GM23338 (cell line): Measurements from ENCODE around the gene ERC1. TPM values are rescaled to one million over a fixed set of nuclear protein-coding genes. Genes with fewer than 3 reads are reported as not detected.

ENCODE experiments used
- ATAC-seq: fragments of 200-7000 bp; cut with Tn5 transposase; 3 replicates; pipeline ENCODE4 v1.9.1; 2020
- DNase-seq: peaks from one replicate; pipeline ENCODE4 v3.0.0-alpha.2; 2015; ENCODE audit warnings: low spot score
- H2AFZ ChIP-seq: fragments of 200-600 bp; sonication (generic); 2 replicates; pipeline ENCODE4 v1.8.0; 2016; ENCODE audit warnings: antibody characterized with exemption, mild to moderate bottlenecking, moderate library complexity
- H3F3A ChIP-seq: fragments of 200-600 bp; sonication (generic); replicated peaks from 2 replicates; pipeline ENCODE4 v1.8.0; 2017; ENCODE audit warnings: antibody characterized with exemption, mixed run types, low read depth
- H3K27ac ChIP-seq: fragments of 200-600 bp; sonication (generic); 2 replicates; pipeline ENCODE4 v1.6.1; 2016; ENCODE audit warnings: low read depth
- H3K27me3 ChIP-seq: fragments of 200-600 bp; sonication (generic); 2 replicates; pipeline ENCODE4 v1.8.0; 2016; ENCODE audit warnings: mild to moderate bottlenecking, mixed run types, moderate library complexity; ENCODE audit not compliant: insufficient read depth
- H3K36me3 ChIP-seq: fragments of 200-600 bp; sonication (generic); 2 replicates; pipeline ENCODE4 v1.8.0; 2016; ENCODE audit warnings: mild to moderate bottlenecking; ENCODE audit not compliant: insufficient read depth
- H3K4me1 ChIP-seq: fragments of 200-600 bp; sonication (generic); 2 replicates; pipeline ENCODE4 v1.8.0; 2016; ENCODE audit warnings: mild to moderate bottlenecking, moderate library complexity; ENCODE audit not compliant: insufficient read depth
- H3K4me2 ChIP-seq: fragments of 200-600 bp; sonication (generic); 2 replicates; pipeline ENCODE4 v1.7.1; 2017; ENCODE audit warnings: mixed run types
- H3K4me3 ChIP-seq: fragments of 200-600 bp; sonication (generic); 2 replicates; pipeline ENCODE4 v1.6.1; 2016; ENCODE audit warnings: mixed run types
- H3K79me2 ChIP-seq: fragments of 200-600 bp; sonication (generic); replicated peaks from 2 replicates; pipeline ENCODE4 v1.8.0; 2017; ENCODE audit warnings: mild to moderate bottlenecking; ENCODE audit not compliant: insufficient read depth
- H3K9me2 ChIP-seq: fragments of 200-600 bp; sonication (generic); 2 replicates; pipeline ENCODE4 v1.8.0; 2017; ENCODE audit not compliant: insufficient read depth
- H4K20me1 ChIP-seq: fragments of 200-600 bp; sonication (generic); replicated peaks from 2 replicates; pipeline ENCODE4 v1.8.0; 2017; ENCODE audit warnings: mild to moderate bottlenecking; ENCODE audit not compliant: insufficient read depth
- H3K27ac Mint-ChIP-seq: 2 replicates; pipeline ENCODE4 v1.8.0; 2020; ENCODE audit warnings: inconsistent platforms, mild to moderate bottlenecking, moderate library complexity, mixed read lengths
- H3K27me3 Mint-ChIP-seq: 3 replicates; pipeline ENCODE4 v1.8.0; 2022; ENCODE audit warnings: low read depth, mild to moderate bottlenecking, moderate library complexity, mixed read lengths, inconsistent platforms; ENCODE audit not compliant: insufficient read depth, poor library complexity
- H3K36me3 Mint-ChIP-seq: 3 replicates; pipeline ENCODE4 v1.8.0; 2021; ENCODE audit warnings: low read depth, mild to moderate bottlenecking, inconsistent platforms, moderate library complexity, mixed read lengths
- H3K4me1 Mint-ChIP-seq: 3 replicates; pipeline ENCODE4 v1.8.0; 2020; ENCODE audit warnings: mild to moderate bottlenecking, inconsistent platforms, mixed read lengths
- H3K4me3 Mint-ChIP-seq: 3 replicates; pipeline ENCODE4 v1.8.0; 2021; ENCODE audit warnings: moderate library complexity, mild to moderate bottlenecking, inconsistent platforms, mixed read lengths
- H3K9me3 Mint-ChIP-seq: 3 replicates; pipeline ENCODE4 v1.8.0; 2020; ENCODE audit warnings: moderate library complexity, mild to moderate bottlenecking, inconsistent platforms, mixed read lengths
- CREB1 ChIP-seq: fragments of 250-450 bp; sonication (Bioruptor Pico); IDR thresholded peaks from 2 replicates; pipeline ENCODE4 v1.5.0; 2020; ENCODE audit warnings: low read depth, mild to moderate bottlenecking, moderate library complexity
- EZH2 ChIP-seq: fragments of 200-600 bp; sonication (generic); IDR thresholded peaks from one replicate; pipeline ENCODE4 v1.8.0; 2017; ENCODE audit warnings: antibody characterized with exemption, mild to moderate bottlenecking, low read depth; ENCODE audit not compliant: unreplicated experiment
- EZH2phosphoT487 ChIP-seq: fragments of 200-600 bp; sonication (generic); IDR thresholded peaks from one replicate; pipeline ENCODE4 v1.8.1; 2018; ENCODE audit warnings: antibody characterized with exemption; ENCODE audit not compliant: unreplicated experiment
- JUNB ChIP-seq: IDR thresholded peaks from one replicate; pipeline ENCODE4 v1.6.1; 2016; ENCODE audit warnings: antibody characterized with exemption; ENCODE audit not compliant: unreplicated experiment
- NANOG ChIP-seq: IDR thresholded peaks from 2 replicates; pipeline ENCODE4 v1.6.1; 2016; ENCODE audit warnings: antibody characterized with exemption, borderline replicate concordance
- POLR2AphosphoS5 ChIP-seq: IDR thresholded peaks from 2 replicates; pipeline ENCODE4 v1.6.1; 2016; ENCODE audit warnings: antibody characterized with exemption, low read depth
- STAT1 ChIP-seq: IDR thresholded peaks from one replicate; pipeline ENCODE4 v1.6.1; 2016; ENCODE audit warnings: antibody characterized with exemption; ENCODE audit not compliant: unreplicated experiment
- ZNF114 ChIP-seq: fragments of 250-450 bp; sonication (Bioruptor Pico); IDR thresholded peaks from 2 replicates; pipeline ENCODE4 v1.5.0; 2020; ENCODE audit warnings: mild to moderate bottlenecking, moderate library complexity
- ZNF331 ChIP-seq: fragments of 250-450 bp; sonication (Bioruptor Pico); IDR thresholded peaks from 2 replicates; pipeline ENCODE4 v1.5.0; 2020; ENCODE audit warnings: low read depth, mild to moderate bottlenecking, moderate library complexity
- polyA plus RNA-seq: library from polyadenylated mRNA; unstranded; fragments of >200 nt; fragmentation: Nextera tagmentation; extraction: Ambion mirVana; gene quantifications from 2 replicates; pipeline ENCODE4 v1.2.1, GENCODE V29; 2016
- total RNA-seq: library from RNA; depleted of rRNA; stranded (reverse); fragments of >200 nt; shearing (Covaris generic); gene quantifications from 2 replicates; pipeline ENCODE4 v1.2.3, GENCODE V29; 2014
- TF ChIP-seq, protein P1 (sequence below): fragments of 250-450 bp; sonication (Bioruptor Pico); IDR thresholded peaks from 2 replicates; pipeline ENCODE4 v1.5.0; 2020; ENCODE audit warnings: mild to moderate bottlenecking, moderate library complexity
- TF ChIP-seq, protein P2 (sequence below): IDR thresholded peaks from 2 replicates; pipeline ENCODE4 v1.6.1; 2016; ENCODE audit warnings: antibody characterized with exemption
- TF ChIP-seq, protein P3 (sequence below): IDR thresholded peaks from one replicate; pipeline ENCODE4 v1.6.1; 2018; ENCODE audit warnings: antibody characterized with exemption; ENCODE audit not compliant: unreplicated experiment
- TF ChIP-seq, protein P4 (sequence below), 2 experiments: fragments of 200-600 bp in 1 of 2; sonication (generic) in 1 of 2; conservative IDR thresholded peaks; 2 replicates each; pipeline versions ENCODE4 v1.5.1 to v1.6.1; 2016 to 2017; ENCODE audit warnings: antibody characterized with exemption in 2 of 2, low read depth in 2 of 2, mild to moderate bottlenecking in 2 of 2, moderate library complexity in 1 of 2

Gene ERC1
- total and polyA plus RNA-seq, 2 experiments from 2014 or later = 28.1 to 35.3 TPM

DNA sequence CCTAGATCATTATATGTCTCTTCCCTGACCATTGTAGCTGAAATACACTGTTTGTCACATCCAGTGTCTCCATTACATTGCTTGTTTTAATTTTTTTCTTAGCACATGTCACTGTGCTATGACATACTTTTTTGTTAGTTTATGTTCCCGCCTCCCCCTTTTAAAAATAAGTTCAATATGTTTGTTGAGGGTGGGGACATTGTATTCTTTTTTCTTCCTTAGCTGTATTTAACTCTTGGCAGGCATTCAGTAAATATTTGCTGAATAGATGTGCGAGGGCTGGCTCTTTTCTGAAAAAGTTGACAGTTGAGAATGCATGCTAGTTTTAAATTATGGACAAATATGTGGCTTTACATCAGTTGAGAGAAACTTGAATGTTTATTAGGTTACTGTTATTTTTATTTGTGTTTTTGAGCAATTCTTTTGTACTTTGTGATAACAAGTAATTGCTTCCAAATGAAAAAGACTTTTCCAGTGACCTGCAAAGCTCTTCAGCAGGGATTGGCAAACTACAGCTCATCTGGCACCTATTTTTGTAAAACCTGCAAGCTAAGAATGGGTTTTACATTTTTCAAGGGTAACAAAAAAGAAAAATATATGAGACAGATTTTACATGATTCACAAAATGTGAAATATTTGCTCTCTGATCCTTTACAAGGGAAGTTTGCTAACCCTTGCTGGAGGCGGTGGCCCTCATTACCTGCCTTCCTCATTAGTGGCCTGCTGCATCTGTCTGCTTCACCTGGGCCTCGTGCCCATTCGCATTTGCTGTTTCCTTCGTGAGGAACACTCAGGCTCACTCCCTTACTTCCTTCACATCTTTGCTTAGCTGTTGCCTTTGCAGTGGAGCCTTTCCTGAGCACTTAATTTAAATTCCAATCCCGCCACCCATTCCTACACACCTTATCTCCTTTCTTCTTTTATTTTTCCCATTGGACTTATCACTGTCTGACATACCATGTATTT lies 229.4 kb downstream of the ERC1 start:
- H3K27ac Mint-ChIP-seq = no peak overlapping the region
- ATAC-seq = peak; percentile 71

More for the DNA sequence above, 229.4 kb downstream of the ERC1 start:
- Histone ChIP-seq H3K36me3 (no peaks in the 10 kb centered on the region), H3F3A (no peaks in the 10 kb centered on the region), H2AFZ (no peak overlapping the region), H3K79me2 (no peaks in the 10 kb centered on the region), H3K4me3 (no peak overlapping the region), H3K27ac (0 out of 2 replicates have a peak overlapping the region, but pooled peaks have one; percentile 17), H3K9me2 (no peaks in the 10 kb centered on the region), H3K4me2 (no peak overlapping the region), H3K27me3 (no peaks in the 10 kb centered on the region), H4K20me1 (no peaks in the 10 kb centered on the region), H3K4me1 (peaks cover 12% of the 10 kb centered on the region; the same call in 1 of the 2 replicates)
- TF ChIP-seq, protein P1, sequence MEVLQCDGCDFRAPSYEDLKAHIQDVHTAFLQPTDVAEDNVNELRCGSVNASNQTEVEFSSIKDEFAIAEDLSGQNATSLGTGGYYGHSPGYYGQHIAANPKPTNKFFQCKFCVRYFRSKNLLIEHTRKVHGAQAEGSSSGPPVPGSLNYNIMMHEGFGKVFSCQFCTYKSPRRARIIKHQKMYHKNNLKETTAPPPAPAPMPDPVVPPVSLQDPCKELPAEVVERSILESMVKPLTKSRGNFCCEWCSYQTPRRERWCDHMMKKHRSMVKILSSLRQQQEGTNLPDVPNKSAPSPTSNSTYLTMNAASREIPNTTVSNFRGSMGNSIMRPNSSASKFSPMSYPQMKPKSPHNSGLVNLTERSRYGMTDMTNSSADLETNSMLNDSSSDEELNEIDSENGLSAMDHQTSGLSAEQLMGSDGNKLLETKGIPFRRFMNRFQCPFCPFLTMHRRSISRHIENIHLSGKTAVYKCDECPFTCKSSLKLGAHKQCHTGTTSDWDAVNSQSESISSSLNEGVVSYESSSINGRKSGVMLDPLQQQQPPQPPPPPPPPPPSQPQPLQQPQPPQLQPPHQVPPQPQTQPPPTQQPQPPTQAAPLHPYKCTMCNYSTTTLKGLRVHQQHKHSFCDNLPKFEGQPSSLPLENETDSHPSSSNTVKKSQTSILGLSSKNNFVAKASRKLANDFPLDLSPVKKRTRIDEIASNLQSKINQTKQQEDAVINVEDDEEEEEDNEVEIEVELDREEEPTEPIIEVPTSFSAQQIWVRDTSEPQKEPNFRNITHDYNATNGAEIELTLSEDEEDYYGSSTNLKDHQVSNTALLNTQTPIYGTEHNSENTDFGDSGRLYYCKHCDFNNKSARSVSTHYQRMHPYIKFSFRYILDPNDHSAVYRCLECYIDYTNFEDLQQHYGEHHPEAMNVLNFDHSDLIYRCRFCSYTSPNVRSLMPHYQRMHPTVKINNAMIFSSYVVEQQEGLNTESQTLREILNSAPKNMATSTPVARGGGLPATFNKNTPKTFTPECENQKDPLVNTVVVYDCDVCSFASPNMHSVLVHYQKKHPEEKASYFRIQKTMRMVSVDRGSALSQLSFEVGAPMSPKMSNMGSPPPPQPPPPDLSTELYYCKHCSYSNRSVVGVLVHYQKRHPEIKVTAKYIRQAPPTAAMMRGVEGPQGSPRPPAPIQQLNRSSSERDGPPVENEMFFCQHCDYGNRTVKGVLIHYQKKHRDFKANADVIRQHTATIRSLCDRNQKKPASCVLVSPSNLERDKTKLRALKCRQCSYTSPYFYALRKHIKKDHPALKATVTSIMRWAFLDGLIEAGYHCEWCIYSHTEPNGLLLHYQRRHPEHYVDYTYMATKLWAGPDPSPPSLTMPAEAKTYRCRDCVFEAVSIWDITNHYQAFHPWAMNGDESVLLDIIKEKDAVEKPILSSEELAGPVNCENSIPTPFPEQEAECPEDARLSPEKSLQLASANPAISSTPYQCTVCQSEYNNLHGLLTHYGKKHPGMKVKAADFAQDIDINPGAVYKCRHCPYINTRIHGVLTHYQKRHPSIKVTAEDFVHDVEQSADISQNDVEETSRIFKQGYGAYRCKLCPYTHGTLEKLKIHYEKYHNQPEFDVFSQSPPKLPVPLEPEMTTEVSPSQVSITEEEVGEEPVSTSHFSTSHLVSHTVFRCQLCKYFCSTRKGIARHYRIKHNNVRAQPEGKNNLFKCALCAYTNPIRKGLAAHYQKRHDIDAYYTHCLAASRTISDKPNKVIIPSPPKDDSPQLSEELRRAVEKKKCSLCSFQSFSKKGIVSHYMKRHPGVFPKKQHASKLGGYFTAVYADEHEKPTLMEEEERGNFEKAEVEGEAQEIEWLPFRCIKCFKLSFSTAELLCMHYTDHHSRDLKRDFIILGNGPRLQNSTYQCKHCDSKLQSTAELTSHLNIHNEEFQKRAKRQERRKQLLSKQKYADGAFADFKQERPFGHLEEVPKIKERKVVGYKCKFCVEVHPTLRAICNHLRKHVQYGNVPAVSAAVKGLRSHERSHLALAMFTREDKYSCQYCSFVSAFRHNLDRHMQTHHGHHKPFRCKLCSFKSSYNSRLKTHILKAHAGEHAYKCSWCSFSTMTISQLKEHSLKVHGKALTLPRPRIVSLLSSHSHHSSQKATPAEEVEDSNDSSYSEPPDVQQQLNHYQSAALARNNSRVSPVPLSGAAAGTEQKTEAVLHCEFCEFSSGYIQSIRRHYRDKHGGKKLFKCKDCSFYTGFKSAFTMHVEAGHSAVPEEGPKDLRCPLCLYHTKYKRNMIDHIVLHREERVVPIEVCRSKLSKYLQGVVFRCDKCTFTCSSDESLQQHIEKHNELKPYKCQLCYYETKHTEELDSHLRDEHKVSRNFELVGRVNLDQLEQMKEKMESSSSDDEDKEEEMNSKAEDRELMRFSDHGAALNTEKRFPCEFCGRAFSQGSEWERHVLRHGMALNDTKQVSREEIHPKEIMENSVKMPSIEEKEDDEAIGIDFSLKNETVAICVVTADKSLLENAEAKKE (CRISPR knock-in tag) = no peak
- TF ChIP-seq, protein P2, sequence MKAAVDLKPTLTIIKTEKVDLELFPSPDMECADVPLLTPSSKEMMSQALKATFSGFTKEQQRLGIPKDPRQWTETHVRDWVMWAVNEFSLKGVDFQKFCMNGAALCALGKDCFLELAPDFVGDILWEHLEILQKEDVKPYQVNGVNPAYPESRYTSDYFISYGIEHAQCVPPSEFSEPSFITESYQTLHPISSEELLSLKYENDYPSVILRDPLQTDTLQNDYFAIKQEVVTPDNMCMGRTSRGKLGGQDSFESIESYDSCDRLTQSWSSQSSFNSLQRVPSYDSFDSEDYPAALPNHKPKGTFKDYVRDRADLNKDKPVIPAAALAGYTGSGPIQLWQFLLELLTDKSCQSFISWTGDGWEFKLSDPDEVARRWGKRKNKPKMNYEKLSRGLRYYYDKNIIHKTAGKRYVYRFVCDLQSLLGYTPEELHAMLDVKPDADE = no peak
- TF ChIP-seq POLR2AphosphoS5 = no peak
- no peak for TF ChIP-seq NANOG
- TF ChIP-seq, protein P3, sequence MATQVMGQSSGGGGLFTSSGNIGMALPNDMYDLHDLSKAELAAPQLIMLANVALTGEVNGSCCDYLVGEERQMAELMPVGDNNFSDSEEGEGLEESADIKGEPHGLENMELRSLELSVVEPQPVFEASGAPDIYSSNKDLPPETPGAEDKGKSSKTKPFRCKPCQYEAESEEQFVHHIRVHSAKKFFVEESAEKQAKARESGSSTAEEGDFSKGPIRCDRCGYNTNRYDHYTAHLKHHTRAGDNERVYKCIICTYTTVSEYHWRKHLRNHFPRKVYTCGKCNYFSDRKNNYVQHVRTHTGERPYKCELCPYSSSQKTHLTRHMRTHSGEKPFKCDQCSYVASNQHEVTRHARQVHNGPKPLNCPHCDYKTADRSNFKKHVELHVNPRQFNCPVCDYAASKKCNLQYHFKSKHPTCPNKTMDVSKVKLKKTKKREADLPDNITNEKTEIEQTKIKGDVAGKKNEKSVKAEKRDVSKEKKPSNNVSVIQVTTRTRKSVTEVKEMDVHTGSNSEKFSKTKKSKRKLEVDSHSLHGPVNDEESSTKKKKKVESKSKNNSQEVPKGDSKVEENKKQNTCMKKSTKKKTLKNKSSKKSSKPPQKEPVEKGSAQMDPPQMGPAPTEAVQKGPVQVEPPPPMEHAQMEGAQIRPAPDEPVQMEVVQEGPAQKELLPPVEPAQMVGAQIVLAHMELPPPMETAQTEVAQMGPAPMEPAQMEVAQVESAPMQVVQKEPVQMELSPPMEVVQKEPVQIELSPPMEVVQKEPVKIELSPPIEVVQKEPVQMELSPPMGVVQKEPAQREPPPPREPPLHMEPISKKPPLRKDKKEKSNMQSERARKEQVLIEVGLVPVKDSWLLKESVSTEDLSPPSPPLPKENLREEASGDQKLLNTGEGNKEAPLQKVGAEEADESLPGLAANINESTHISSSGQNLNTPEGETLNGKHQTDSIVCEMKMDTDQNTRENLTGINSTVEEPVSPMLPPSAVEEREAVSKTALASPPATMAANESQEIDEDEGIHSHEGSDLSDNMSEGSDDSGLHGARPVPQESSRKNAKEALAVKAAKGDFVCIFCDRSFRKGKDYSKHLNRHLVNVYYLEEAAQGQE = no peak
- no peak for TF ChIP-seq STAT1
- no peak for TF ChIP-seq EZH2phosphoT487
- TF ChIP-seq CREB1 = no peak
- TF ChIP-seq ZNF114 (CRISPR knock-in tag) = no peak
- TF ChIP-seq, protein P4, sequence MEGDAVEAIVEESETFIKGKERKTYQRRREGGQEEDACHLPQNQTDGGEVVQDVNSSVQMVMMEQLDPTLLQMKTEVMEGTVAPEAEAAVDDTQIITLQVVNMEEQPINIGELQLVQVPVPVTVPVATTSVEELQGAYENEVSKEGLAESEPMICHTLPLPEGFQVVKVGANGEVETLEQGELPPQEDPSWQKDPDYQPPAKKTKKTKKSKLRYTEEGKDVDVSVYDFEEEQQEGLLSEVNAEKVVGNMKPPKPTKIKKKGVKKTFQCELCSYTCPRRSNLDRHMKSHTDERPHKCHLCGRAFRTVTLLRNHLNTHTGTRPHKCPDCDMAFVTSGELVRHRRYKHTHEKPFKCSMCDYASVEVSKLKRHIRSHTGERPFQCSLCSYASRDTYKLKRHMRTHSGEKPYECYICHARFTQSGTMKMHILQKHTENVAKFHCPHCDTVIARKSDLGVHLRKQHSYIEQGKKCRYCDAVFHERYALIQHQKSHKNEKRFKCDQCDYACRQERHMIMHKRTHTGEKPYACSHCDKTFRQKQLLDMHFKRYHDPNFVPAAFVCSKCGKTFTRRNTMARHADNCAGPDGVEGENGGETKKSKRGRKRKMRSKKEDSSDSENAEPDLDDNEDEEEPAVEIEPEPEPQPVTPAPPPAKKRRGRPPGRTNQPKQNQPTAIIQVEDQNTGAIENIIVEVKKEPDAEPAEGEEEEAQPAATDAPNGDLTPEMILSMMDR (conservative IDR thresholded peaks at IDR 0.05; ENCODE audit: low read depth in 2 of 2) = no peak
- no peak for TF ChIP-seq ZNF331 (CRISPR knock-in tag)
- TF ChIP-seq JUNB = no peak
- TF ChIP-seq EZH2 = no peak
- Mint-ChIP-seq H3K9me3 (no peaks in the 10 kb centered on the region), H3K4me3 (no peak overlapping the region), H3K36me3 (no peaks in the 10 kb centered on the region), H3K27me3 (no peaks in the 10 kb centered on the region), H3K4me1 (no peaks in the 10 kb centered on the region)
- DNase-seq = no peak
